ENCODE measurements around the gene SRRD. TPM values are rescaled to one million over a fixed set of nuclear protein-coding genes. Genes with fewer than 3 reads are reported as not detected.

Gene SRRD
- total RNA-seq, 1 experiment from 2014 or later: 25.1 TPM

DNA sequence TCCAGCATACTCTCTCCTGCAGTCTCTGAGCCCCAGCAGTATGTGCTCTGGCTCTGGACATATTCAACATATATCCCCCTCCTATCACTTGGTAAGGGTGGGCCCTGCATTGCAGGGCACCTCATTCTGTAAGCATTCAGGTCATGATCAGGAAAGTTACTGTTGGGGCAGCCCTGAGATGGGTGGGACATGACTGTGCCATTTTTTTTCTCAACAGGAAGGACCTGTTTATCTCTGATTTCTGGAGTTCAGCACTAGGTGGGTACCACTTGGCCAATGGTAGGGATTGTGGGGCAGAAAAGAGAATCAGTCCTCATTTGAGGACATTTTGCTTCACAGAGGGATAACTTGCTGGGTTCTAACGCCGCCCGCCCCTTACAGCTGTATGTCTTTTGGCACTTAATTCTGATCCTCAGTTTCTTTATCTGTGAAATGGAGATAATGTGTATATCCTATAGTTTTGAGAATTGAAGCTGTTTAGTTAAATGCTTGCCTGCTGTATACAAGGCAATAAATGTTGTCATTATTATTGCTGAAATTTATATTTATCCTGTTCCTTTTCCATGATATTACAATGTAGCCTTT is 2.2 kb downstream of the SRRD start:
- Mint-ChIP-seq H3K27me3 (ENCODE audit: low read depth) (no peaks in the 10 kb centered on the region), H3K36me3 (peaks cover 38% of the 10 kb centered on the region), H3K9me3 (no peaks in the 10 kb centered on the region), H3K4me3 (peak overlapping the region; percentile 89), H3K27ac (no peak overlapping the region), H3K4me1 (peaks cover 32% of the 10 kb centered on the region)
- no peak for ATAC-seq
- POLR2A ChIA-PET: no interaction called here
- DNase-seq (ENCODE audit: low spot score): no peak
- TF ChIP-seq GRHL2 (CRISPR knock-in tag; IDR thresholded peaks at IDR 0.05; ENCODE audit: insufficient replicate concordance, severe bottlenecking) (no peak), ATF1 (CRISPR knock-in tag; IDR thresholded peaks at IDR 0.05) (no peak), ZNF263 (CRISPR knock-in tag; IDR thresholded peaks at IDR 0.05; ENCODE audit: low read depth) (no peak), AR (CRISPR knock-in tag; IDR thresholded peaks at IDR 0.05) (no peak), MYBL2 (CRISPR knock-in tag; IDR thresholded peaks at IDR 0.05) (no peak), CREB1 (CRISPR knock-in tag; IDR thresholded peaks at IDR 0.05) (no peak), MXD4 (CRISPR knock-in tag; IDR thresholded peaks at IDR 0.05; ENCODE audit: borderline replicate concordance) (no peak), ZNF671 (CRISPR knock-in tag; IDR thresholded peaks at IDR 0.05) (no peak), TCF7 (CRISPR knock-in tag; IDR thresholded peaks at IDR 0.05; ENCODE audit: low read depth) (no peak), IRF2 (CRISPR knock-in tag; IDR thresholded peaks at IDR 0.05; ENCODE audit: borderline replicate concordance, low read depth) (no peak)
- TF ChIP-seq, protein P1, sequence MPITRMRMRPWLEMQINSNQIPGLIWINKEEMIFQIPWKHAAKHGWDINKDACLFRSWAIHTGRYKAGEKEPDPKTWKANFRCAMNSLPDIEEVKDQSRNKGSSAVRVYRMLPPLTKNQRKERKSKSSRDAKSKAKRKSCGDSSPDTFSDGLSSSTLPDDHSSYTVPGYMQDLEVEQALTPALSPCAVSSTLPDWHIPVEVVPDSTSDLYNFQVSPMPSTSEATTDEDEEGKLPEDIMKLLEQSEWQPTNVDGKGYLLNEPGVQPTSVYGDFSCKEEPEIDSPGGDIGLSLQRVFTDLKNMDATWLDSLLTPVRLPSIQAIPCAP (CRISPR knock-in tag; IDR thresholded peaks at IDR 0.05): no peak
- TF ChIP-seq, protein P2, sequence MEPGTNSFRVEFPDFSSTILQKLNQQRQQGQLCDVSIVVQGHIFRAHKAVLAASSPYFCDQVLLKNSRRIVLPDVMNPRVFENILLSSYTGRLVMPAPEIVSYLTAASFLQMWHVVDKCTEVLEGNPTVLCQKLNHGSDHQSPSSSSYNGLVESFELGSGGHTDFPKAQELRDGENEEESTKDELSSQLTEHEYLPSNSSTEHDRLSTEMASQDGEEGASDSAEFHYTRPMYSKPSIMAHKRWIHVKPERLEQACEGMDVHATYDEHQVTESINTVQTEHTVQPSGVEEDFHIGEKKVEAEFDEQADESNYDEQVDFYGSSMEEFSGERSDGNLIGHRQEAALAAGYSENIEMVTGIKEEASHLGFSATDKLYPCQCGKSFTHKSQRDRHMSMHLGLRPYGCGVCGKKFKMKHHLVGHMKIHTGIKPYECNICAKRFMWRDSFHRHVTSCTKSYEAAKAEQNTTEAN (CRISPR knock-in tag; IDR thresholded peaks at IDR 0.05): no peak
- TF ChIP-seq, protein P3, sequence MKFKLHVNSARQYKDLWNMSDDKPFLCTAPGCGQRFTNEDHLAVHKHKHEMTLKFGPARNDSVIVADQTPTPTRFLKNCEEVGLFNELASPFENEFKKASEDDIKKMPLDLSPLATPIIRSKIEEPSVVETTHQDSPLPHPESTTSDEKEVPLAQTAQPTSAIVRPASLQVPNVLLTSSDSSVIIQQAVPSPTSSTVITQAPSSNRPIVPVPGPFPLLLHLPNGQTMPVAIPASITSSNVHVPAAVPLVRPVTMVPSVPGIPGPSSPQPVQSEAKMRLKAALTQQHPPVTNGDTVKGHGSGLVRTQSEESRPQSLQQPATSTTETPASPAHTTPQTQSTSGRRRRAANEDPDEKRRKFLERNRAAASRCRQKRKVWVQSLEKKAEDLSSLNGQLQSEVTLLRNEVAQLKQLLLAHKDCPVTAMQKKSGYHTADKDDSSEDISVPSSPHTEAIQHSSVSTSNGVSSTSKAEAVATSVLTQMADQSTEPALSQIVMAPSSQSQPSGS (CRISPR knock-in tag; IDR thresholded peaks at IDR 0.05; ENCODE audit: borderline replicate concordance, low read depth): no peak
- TF ChIP-seq, protein P4, sequence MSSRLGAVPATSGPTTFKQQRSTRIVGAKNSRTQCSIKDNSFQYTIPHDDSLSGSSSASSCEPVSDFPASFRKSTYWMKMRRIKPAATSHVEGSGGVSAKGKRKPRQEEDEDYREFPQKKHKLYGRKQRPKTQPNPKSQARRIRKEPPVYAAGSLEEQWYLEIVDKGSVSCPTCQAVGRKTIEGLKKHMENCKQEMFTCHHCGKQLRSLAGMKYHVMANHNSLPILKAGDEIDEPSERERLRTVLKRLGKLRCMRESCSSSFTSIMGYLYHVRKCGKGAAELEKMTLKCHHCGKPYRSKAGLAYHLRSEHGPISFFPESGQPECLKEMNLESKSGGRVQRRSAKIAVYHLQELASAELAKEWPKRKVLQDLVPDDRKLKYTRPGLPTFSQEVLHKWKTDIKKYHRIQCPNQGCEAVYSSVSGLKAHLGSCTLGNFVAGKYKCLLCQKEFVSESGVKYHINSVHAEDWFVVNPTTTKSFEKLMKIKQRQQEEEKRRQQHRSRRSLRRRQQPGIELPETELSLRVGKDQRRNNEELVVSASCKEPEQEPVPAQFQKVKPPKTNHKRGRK (CRISPR knock-in tag; IDR thresholded peaks at IDR 0.05; ENCODE audit: borderline replicate concordance): no peak
- TF ChIP-seq, protein P5, sequence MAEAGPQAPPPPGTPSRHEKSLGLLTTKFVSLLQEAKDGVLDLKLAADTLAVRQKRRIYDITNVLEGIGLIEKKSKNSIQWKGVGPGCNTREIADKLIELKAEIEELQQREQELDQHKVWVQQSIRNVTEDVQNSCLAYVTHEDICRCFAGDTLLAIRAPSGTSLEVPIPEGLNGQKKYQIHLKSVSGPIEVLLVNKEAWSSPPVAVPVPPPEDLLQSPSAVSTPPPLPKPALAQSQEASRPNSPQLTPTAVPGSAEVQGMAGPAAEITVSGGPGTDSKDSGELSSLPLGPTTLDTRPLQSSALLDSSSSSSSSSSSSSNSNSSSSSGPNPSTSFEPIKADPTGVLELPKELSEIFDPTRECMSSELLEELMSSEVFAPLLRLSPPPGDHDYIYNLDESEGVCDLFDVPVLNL (CRISPR knock-in tag; IDR thresholded peaks at IDR 0.05; ENCODE audit: borderline replicate concordance, low read depth): no peak
- CTCF ChIA-PET: interaction anchor here (0.9 to 4.8 kb wide), 2 partner anchors 18 to 184 kb away, joined by 3 to 17 read pairs; no protein-coding TSS in a partner anchor

GRCh38 chr22:26486394-26486793 is 2.7 kb downstream of the SRRD start:
- H3K27me3 Mint-ChIP-seq (ENCODE audit: low read depth): no peaks in the 10 kb centered on the region
- CTCF ChIA-PET: interaction anchor here (0.9 kb wide), 1 partner anchor 17 kb away, joined by 3 read pairs; no protein-coding TSS in a partner anchor
- H3K27ac Mint-ChIP-seq: no peak overlapping the region
- no peak overlapping the region for H3K4me3 Mint-ChIP-seq
- POLR2A ChIA-PET: no interaction called here
- DNase-seq (ENCODE audit: low spot score): no peak
- peaks cover 39% of the 10 kb centered on the region for H3K36me3 Mint-ChIP-seq
- H3K9me3 Mint-ChIP-seq: no peaks in the 10 kb centered on the region
- TF ChIP-seq, protein P6, sequence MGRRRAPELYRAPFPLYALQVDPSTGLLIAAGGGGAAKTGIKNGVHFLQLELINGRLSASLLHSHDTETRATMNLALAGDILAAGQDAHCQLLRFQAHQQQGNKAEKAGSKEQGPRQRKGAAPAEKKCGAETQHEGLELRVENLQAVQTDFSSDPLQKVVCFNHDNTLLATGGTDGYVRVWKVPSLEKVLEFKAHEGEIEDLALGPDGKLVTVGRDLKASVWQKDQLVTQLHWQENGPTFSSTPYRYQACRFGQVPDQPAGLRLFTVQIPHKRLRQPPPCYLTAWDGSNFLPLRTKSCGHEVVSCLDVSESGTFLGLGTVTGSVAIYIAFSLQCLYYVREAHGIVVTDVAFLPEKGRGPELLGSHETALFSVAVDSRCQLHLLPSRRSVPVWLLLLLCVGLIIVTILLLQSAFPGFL (CRISPR knock-in tag; IDR thresholded peaks at IDR 0.05; ENCODE audit: borderline replicate concordance): no peak
- TF ChIP-seq JUN (CRISPR knock-in tag; IDR thresholded peaks at IDR 0.05): no peak
- no peak for TF ChIP-seq NR1H2 (CRISPR knock-in tag; IDR thresholded peaks at IDR 0.05)
- no peak for TF ChIP-seq RORB (CRISPR knock-in tag; IDR thresholded peaks at IDR 0.05)
- TF ChIP-seq, protein P1 (CRISPR knock-in tag; IDR thresholded peaks at IDR 0.05): no peak
- no peak for TF ChIP-seq FOXJ3 (CRISPR knock-in tag; IDR thresholded peaks at IDR 0.05; ENCODE audit: borderline replicate concordance)
- peaks cover 27% of the 10 kb centered on the region for H3K4me1 Mint-ChIP-seq
- no peak for ATAC-seq
